MM.1S (cell line): ENCODE data around the gene PPME1.

ENCODE experiments used
- DNase-seq: peaks from one replicate; pipeline ENCODE4 v3.0.0-alpha.2; 2015
- H2AFZ ChIP-seq: fragments of 300-600 bp; sonication (generic); 2 replicates; pipeline ENCODE4 v1.6.0; 2016; ENCODE audit warnings: antibody characterized with exemption, low read length
- H3F3A ChIP-seq: fragments of 300-600 bp; sonication (generic); 2 replicates; pipeline ENCODE4 v1.6.1; 2016; ENCODE audit warnings: mild to moderate bottlenecking, antibody characterized with exemption, low read length, moderate library complexity, mixed read lengths; ENCODE audit not compliant: insufficient read depth
- H3K27ac ChIP-seq: fragments of 300-600 bp; sonication (generic); 2 replicates; pipeline ENCODE4 v1.5.1; 2016; ENCODE audit warnings: mild to moderate bottlenecking, low read length
- H3K27me3 ChIP-seq: fragments of 300-600 bp; sonication (generic); replicated peaks from 2 replicates; pipeline ENCODE4 v1.6.0; 2016; ENCODE audit warnings: low read length; ENCODE audit not compliant: insufficient read depth
- H3K36me3 ChIP-seq: fragments of 300-600 bp; sonication (generic); replicated peaks from 2 replicates; pipeline ENCODE4 v1.6.1; 2016; ENCODE audit warnings: mild to moderate bottlenecking, low read length, mixed read lengths; ENCODE audit not compliant: insufficient read depth
- H3K4me1 ChIP-seq: fragments of 300-600 bp; sonication (generic); 2 replicates; pipeline ENCODE4 v1.6.1; 2016; ENCODE audit warnings: low read length, mixed read lengths
- H3K4me2 ChIP-seq: fragments of 300-600 bp; sonication (generic); 2 replicates; pipeline ENCODE4 v1.6.0; 2016; ENCODE audit warnings: low read depth, low read length
- H3K4me3 ChIP-seq: fragments of 300-600 bp; sonication (generic); 2 replicates; pipeline ENCODE4 v1.5.1; 2016; ENCODE audit warnings: low read length, mixed read lengths
- H3K79me2 ChIP-seq: fragments of 300-600 bp; sonication (generic); 2 replicates; pipeline ENCODE4 v1.6.1; 2016; ENCODE audit warnings: mixed run types, low read length, mixed read lengths
- H3K9ac ChIP-seq: fragments of 300-600 bp; sonication (generic); 2 replicates; pipeline ENCODE4 v1.6.1; 2016; ENCODE audit warnings: low read length, mixed read lengths
- H3K9me2 ChIP-seq: fragments of 300-600 bp; sonication (generic); replicated peaks from 2 replicates; pipeline ENCODE4 v1.6.1; 2016; ENCODE audit warnings: mild to moderate bottlenecking, low read length, mixed read lengths; ENCODE audit not compliant: insufficient read depth
- H3K9me3 ChIP-seq: fragments of 300-600 bp; sonication (generic); replicated peaks from 2 replicates; pipeline ENCODE4 v1.6.1; 2016; ENCODE audit warnings: mild to moderate bottlenecking, low read length, mixed read lengths; ENCODE audit not compliant: insufficient read depth
- H4K20me1 ChIP-seq: fragments of 300-600 bp; sonication (generic); 2 replicates; pipeline ENCODE4 v1.6.1; 2016; ENCODE audit warnings: mild to moderate bottlenecking, low read length, moderate library complexity, mixed read lengths; ENCODE audit not compliant: insufficient read depth
- CTCF ChIP-seq: fragments of 300-600 bp; sonication (generic); IDR thresholded peaks from 2 replicates; pipeline ENCODE4 v1.5.1; 2016; ENCODE audit warnings: antibody characterized with exemption, low read length, mixed read lengths
- EZH2 ChIP-seq: fragments of 300-600 bp; sonication (generic); optimal IDR thresholded peaks from 2 replicates; pipeline ENCODE3; 2017; ENCODE audit warnings: low read depth, mild to moderate bottlenecking, antibody characterized with exemption, low read length, mixed read lengths
- EZH2phosphoT487 ChIP-seq: fragments of 300-600 bp; sonication (generic); IDR thresholded peaks from 2 replicates; pipeline ENCODE4 v1.6.1; 2018; ENCODE audit warnings: antibody characterized with exemption, low read length

The PPME1 gene

GRCh38 chr11:74185695-74186094 lies 14.6 kb downstream of the PPME1 start:
- no peaks in the 10 kb centered on the region for H3K9me2 ChIP-seq
- no peak overlapping the region for H3K27ac ChIP-seq
- no peaks in the 10 kb centered on the region for H4K20me1 ChIP-seq
- H3K27me3 ChIP-seq: no peaks in the 10 kb centered on the region
- no peak overlapping the region for H2AFZ ChIP-seq
- no peak for DNase-seq
- H3K4me2 ChIP-seq: no peak overlapping the region
- H3K9ac ChIP-seq: no peak overlapping the region
- H3K79me2 ChIP-seq: 0 out of 2 replicates have a peak, but pooled peaks cover 5% of the 10 kb centered on the region
- no peaks in the 10 kb centered on the region for H3K36me3 ChIP-seq
- H3K4me3 ChIP-seq: no peak overlapping the region
- H3F3A ChIP-seq: no peaks in the 10 kb centered on the region; the same call in 1 of the 2 replicates
- H3K4me1 ChIP-seq: 0 out of 2 replicates have a peak, but pooled peaks cover 11% of the 10 kb centered on the region
- TF ChIP-seq EZH2phosphoT487 (no peak), EZH2 (no peak), CTCF (no peak)
- H3K9me3 ChIP-seq: no peaks in the 10 kb centered on the region

GRCh38 chr11:74195828-74196227 lies 24.7 kb downstream of the PPME1 start:
- DNase-seq: no peak
- H3K27ac ChIP-seq: no peak overlapping the region
- H3K4me2 ChIP-seq: no peak overlapping the region
- H3K79me2 ChIP-seq: no peaks in the 10 kb centered on the region
- no peaks in the 10 kb centered on the region for H4K20me1 ChIP-seq
- no peak overlapping the region for H2AFZ ChIP-seq
- H3K9me3 ChIP-seq: no peaks in the 10 kb centered on the region
- H3F3A ChIP-seq: no peaks in the 10 kb centered on the region
- H3K9ac ChIP-seq: no peak overlapping the region
- H3K36me3 ChIP-seq: no peaks in the 10 kb centered on the region
- TF ChIP-seq CTCF (no peak), EZH2 (no peak), EZH2phosphoT487 (no peak)
- no peaks in the 10 kb centered on the region for H3K27me3 ChIP-seq
- no peaks in the 10 kb centered on the region for H3K4me1 ChIP-seq
- no peak overlapping the region for H3K4me3 ChIP-seq
- H3K9me2 ChIP-seq: no peaks in the 10 kb centered on the region

GRCh38 chr11:74196781-74197486 lies 25.8 kb downstream of the PPME1 start:
- no peak overlapping the region for H2AFZ ChIP-seq
- H3K27ac ChIP-seq: no peak overlapping the region
- no peak overlapping the region for H3K9ac ChIP-seq
- no peaks in the 10 kb centered on the region for H3K79me2 ChIP-seq
- no peaks in the 10 kb centered on the region for H4K20me1 ChIP-seq
- no peaks in the 10 kb centered on the region for H3K9me3 ChIP-seq
- no peaks in the 10 kb centered on the region for H3K36me3 ChIP-seq
- no peak for DNase-seq
- H3K4me1 ChIP-seq: no peaks in the 10 kb centered on the region
- no peaks in the 10 kb centered on the region for H3F3A ChIP-seq
- TF ChIP-seq CTCF: no peak
- no peak for TF ChIP-seq EZH2phosphoT487
- no peak for TF ChIP-seq EZH2
- H3K27me3 ChIP-seq: no peaks in the 10 kb centered on the region
- H3K4me2 ChIP-seq: no peak overlapping the region
- no peak overlapping the region for H3K4me3 ChIP-seq
- H3K9me2 ChIP-seq: no peaks in the 10 kb centered on the region
